K562 (cell line): ENCODE results near the gene TMEM117.

Experiments
- E2F1 ChIP-seq: sonication (generic); formaldehyde crosslinking; IDR thresholded peaks from 2 replicates; pipeline ENCODE4 v1.8.1; 2023; ENCODE audit warnings: mild to moderate bottlenecking, missing genetic modification reagents, moderate library complexity
- GATAD2A ChIP-seq: fragments of 450-650 bp; IDR thresholded peaks from 2 replicates; pipeline ENCODE4 v1.6.1; 2017
- JUNB ChIP-seq: fragments of 450-650 bp; formaldehyde crosslinking; conservative IDR thresholded peaks from 2 replicates; pipeline ENCODE4 v1.4.0; 2020; ENCODE audit warnings: mild to moderate bottlenecking
- POLR2AphosphoS5 ChIP-seq: IDR thresholded peaks from 2 replicates; pipeline ENCODE4 v1.6.1; 2011; ENCODE audit warnings: mild to moderate bottlenecking, low read depth, low read length, moderate library complexity; ENCODE audit not compliant: control insufficient read depth, insufficient read depth
- RCOR1 ChIP-seq, 2 experiments: IDR thresholded peaks; 2 replicates each; pipeline ENCODE4 v1.6.1; 2012; ENCODE audit warnings: low read depth in 2 of 2, low read length in 2 of 2, borderline replicate concordance in 1 of 2, improper control_type of control experiment in 1 of 2
- SRF ChIP-seq, 2 experiments: fragments of 250-450, 450-650 bp in 1 of 2; sonication (Bioruptor Pico) in 1 of 2; sonication (generic) in 1 of 2; formaldehyde crosslinking; IDR thresholded peaks; 2 replicates each; pipeline versions ENCODE4 v1.5.0 to v1.5.1; 2020 to 2022; ENCODE audit warnings: mild to moderate bottlenecking in 1 of 2, missing genetic modification reagents in 1 of 2
- TF ChIP-seq, protein P1 (sequence below): fragments of 450-650 bp; IDR thresholded peaks from 2 replicates; pipeline ENCODE4 v1.6.1; 2016

- TF ChIP-seq JUNB (CRISPR knock-in tag) (no peak), E2F1 (CRISPR knock-in tag) (no peak), POLR2AphosphoS5 (no peak), SRF (CRISPR knock-in tag; IDR thresholded peaks at IDR 0.05) (no peak), RCOR1 (IDR thresholded peaks at IDR 0.05; ENCODE audit: borderline replicate concordance in 1 of 2, low read depth in 2 of 2, low read length in 2 of 2) (no peak), GATAD2A (no peak)
- TF ChIP-seq, protein P1, sequence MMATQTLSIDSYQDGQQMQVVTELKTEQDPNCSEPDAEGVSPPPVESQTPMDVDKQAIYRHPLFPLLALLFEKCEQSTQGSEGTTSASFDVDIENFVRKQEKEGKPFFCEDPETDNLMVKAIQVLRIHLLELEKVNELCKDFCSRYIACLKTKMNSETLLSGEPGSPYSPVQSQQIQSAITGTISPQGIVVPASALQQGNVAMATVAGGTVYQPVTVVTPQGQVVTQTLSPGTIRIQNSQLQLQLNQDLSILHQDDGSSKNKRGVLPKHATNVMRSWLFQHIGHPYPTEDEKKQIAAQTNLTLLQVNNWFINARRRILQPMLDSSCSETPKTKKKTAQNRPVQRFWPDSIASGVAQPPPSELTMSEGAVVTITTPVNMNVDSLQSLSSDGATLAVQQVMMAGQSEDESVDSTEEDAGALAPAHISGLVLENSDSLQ, result no peak
Measured at GRCh38 chr12:44184499-44185206, 348.8 kb downstream of the TMEM117 start.
